ENCODE results near the gene CRAMP1.

The CRAMP1 gene

DNA sequence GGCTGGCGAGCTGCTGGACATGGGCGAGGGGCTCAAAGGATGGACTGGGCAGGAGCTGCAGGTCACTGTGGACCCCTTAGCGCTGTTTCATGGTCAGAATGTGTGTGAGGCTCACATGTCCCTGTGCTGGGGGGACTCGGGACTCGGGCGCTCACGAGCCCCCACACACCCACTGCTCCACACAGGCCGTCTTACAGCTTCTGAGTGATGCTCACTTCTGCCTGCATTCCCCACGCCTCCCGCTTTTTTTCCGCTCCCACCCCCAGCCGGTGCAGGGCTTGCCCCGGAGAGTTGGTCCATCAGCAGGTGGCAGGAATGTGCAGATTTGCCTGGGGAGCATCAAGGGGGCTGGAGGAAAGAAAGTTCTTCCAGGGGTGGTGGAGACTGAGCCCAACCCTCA is 45.7 kb downstream of the CRAMP1 start:
- no peak for DNase-seq (ENCODE audit: low read depth)

DNA sequence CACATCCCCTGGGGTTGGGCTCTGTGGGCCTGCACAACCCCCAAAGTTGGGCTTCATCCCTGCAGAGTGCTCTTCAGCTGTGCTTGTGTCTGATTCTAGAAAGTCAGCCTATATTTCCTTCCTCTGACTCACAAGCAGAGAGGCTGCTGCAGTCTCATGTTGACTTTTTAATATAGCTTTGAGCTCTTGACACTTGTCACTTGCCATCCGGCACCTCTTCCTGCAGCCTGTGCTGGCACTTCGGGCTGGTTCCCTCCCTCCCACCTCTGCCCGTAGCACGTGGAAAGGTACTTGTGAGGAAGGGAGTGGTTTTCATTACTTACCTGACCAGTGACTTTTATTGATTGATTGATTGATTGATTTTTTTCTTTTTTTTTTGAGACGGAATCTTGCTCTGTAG is 46.9 kb downstream of the CRAMP1 start:
- DNase-seq (ENCODE audit: low read depth) = no peak

DNA sequence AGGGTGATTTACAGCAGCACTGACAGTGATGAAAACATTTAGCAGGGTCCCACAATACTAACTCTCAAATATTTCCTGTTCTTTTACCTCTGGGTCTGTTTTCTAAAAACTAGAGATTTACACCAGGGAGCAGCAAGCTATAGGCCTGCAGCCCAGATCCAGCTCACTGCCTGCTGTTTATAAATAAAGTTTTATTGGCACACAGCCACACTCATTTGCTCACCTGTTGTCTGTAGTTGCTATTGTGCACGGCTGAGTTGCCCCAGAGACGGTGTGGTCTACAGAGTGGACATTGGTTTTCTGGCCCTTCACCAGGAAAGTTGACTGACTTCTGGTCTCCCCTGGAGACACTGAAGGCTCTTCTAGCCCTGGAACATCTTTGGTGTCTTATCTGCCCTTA is 49.7 kb downstream of the CRAMP1 start:
- DNase-seq (ENCODE audit: low read depth) = no peak

DNA sequence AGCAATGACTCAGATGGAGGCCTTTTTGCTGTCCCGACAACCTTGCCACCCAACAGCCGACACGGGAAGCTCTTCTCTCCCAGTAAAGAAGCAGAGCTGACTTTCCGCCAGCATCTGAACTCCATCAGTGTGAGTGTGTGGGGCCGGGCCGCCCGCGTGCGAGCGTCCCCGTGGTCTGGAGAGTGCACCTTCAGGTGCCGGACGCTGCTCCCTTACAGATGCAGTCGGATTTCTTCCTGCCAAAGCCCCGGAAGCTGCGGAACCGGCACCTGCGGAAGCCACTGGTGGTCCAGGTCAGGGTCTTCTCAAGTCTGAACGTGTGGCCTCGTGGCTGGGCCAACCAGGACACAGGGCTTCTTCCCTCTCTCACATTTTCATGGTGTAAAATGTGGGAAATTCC is 50.4 kb downstream of the CRAMP1 start:
- no peak for DNase-seq (ENCODE audit: low read depth)

DNA sequence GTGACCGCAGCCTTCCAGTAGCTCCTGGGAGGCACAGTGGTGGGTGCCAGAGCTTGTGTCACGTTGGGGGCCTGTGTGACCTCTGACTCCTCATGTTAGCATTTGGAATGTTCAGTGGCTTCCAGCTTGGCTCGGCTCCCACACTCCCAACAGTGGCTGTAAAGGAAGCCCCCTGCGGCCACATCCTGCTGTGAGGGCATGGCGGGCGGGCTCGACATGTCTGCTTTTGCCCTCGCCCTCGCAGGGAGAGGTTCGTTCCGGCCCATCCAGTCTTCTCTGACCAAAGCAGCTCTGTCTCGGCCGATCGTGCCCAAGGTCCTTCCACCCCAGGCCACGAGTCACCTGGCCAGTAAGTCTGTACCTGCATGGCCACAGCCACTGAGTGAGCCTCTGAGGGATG is 53.7 kb downstream of the CRAMP1 start:
- DNase-seq (ENCODE audit: low read depth) = no peak

DNA sequence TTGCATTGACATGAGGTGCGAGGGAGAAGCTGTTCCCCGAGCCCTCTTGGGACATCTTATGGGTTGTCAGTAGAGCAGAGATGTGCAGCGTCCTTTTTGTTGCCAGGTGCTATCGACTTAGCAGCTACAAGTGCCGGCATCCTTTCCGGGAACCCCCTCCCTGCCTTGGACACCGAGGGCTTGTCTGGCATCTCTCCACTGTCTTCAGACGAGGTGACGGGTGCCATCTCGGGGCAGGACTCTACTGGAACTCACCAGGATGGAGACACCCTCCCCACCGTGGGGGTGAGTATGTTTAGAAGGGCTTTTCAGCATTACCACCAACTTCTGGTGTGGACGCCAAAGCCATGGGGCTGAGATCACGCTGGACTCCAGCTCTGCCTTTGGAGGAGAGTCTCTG is 54.2 kb downstream of the CRAMP1 start:
- DNase-seq (ENCODE audit: low read depth) = no peak

DNA sequence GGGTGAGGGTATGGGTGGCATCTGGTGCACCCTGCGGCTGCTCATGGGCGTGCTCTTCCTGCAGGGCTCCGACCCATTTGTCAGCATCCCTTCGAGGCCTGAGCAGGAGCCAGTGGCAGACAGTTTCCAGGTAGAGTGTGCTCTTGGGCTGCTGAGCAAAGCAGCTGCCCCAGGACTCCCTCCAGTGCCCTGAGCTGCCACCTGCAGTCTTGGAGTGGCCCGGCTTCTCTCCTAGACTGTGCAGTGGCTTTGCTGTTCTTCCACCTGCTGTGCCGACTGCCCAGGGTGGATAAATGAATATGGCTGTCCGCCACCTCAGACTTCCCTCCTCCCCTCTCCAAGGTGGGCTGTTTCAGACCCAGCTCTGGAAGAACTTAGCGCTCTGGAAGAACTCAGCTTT is 55.1 kb downstream of the CRAMP1 start:
- DNase-seq (ENCODE audit: low read depth) = no peak

DNA sequence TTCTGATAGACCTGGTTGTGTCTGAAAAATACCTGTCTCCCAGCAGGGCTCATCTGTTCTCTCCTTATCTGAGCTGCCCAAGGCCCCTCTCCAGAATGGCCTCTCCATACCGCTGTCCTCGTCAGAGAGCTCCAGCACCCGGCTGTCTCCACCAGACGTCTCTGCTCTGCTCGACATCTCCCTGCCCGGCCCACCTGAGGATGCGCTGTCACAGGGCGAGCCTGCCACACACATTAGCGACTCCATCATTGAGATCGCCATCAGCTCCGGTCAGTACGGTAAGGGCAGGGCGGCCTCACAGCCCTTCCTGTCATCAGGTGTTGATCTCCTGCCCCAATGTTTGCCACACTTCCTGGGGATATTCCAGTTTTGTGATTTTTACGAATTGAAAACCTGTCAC is 55.8 kb downstream of the CRAMP1 start:
- DNase-seq (ENCODE audit: low read depth) = no peak

DNA sequence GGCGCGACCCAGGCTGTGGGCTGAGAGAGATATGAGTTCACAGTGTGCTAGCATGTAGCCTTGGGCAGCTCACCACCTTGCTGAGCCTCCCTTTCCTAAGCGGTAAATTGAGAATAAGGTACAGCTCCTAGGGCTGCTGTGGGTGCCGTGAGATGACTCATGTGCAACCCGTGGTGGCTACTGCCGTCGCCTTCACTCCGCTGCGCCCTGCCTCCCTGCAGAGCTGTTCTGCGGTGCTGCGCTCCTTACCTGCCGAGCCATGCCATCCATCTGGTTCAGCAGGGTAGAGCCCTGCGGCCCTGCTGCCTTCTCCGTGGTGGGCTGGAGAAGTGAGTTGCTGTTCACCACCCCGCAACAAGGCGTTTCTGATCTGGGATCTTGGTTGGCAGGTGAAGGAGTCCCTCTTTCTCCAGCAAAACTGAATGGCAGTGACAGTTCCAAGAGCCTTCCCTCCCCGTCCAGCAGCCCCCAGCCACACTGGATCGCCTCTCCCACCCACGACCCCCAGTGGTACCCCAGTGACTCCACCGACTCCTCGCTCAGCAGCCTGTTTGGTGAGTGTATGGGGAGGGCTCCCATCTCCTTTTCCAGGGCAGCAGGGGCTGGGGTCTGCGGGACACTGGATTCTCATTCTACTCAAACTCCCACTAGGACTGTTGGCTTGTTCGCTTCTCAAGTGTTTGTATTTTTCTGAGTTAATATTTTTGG is 56.6 kb downstream of the CRAMP1 start:
- no peak for DNase-seq (ENCODE audit: low read depth)

DNA sequence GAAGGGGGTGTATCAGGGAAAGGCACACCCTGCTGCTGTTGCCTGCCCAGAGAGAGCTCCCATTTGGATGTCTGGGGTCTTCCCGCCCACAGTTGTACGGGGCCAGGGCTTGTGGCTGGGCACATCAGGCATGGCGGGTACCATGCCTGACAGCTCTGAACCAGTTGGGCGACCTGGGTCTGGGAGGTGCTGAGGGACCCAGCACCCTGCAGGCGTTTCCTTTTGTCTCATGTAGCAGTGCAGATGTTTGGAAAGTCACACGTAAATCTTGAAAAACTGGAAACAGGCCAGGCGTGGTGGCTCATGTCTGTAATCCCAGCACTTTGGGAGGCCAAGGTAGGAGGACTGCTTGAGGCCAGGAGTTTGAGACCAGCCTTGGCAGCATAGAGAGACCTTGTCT is 57.5 kb downstream of the CRAMP1 start:
- no peak for DNase-seq (ENCODE audit: low read depth)

DNA sequence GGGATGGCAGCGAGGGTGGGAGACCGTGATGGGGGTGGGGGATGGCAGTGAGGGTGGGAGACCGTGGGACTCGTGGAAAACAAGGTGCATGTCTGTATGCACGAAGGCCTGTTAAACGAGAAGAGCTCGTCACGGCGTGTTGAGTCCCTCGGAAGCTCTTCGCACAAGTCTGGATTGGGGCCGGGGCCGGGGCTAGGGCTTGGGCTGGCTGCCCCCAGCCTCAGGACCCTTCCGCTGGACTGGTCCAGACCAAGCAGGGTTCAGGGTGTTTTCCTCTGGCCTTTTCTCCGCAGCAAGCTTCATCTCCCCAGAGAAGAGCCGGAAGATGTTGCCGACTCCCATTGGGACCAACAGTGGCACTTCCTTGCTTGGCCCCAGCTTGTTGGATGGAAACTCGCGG is 58.2 kb downstream of the CRAMP1 start:
- DNase-seq (ENCODE audit: low read depth) = no peak

DNA sequence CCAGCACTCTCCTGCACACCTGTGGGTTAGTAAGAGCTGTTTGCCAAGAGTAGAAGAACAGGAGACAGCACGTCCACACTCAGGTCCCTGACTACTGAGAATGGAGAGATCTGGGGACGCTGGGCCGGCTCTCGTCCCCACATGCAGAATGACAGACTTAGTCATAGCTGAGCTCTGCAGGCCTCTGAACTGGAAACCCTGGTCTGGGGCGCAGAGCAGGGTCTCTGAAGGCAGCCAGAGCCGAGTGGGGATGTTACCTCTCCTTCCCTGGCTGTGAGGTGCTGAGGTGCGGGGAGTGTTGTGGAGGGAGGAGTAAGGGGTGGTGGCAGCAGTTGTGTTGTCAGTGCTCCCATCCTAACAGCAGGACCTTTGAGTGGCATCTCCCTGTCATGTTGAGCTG is 58.7 kb downstream of the CRAMP1 start:
- no peak for DNase-seq (ENCODE audit: low read depth)

DNA sequence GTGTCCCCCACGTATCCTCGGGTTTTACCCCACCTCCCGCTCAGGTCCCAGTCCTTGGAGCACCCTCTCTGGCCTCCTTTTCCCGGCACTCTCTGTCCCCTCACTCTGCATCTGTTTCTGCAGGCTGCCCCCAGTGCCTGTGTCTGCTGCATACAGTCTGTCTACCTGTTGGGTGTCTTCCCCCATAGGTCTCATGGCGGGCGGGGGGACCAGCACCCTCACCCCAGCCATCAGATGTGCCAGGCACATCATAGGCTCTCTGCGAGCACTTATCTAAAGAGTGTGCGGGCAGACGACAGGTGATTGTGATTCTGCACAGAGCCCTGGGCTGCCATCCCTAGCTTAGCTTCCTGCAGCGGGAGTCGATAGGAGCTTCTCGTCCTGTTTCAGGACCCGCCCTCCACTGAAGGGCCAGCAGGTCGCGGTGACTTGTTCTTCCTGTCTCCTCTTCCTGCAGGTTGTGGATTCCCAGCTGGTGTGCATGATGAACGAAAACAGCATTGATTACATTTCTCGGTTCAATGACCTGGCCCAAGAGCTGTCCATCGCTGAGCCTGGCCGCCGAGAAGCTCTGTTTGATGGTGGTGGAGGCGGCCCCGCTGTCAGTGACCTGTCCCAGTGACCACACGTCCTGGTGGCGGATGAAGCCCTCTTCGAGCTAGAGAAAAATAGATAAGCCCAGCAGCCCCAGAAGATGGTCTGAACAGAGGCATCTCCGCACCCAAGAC is 61.4 kb downstream of the CRAMP1 start:
- no peak for DNase-seq (ENCODE audit: low read depth)

DNA sequence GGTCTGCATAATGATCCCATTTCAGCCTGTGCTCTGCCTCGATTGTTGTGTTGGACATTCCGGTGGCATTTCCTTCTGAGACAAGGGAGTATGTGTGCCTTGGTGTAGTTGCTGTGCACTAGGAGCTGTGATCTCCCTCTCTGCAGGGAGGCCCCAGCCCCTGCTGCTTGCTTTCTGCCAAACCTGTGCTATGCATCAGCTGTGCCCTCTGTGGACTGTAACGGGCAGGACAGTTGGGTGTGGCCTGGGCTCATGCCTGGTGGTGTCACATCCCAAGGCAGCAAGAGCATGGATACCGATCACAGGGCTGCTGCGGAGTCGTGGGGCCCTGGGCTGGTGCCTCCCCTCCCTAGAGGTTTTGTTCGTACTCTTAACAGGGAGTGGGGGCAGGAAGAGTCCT is 62.1 kb downstream of the CRAMP1 start:
- DNase-seq (ENCODE audit: low read depth) = no peak

DNA sequence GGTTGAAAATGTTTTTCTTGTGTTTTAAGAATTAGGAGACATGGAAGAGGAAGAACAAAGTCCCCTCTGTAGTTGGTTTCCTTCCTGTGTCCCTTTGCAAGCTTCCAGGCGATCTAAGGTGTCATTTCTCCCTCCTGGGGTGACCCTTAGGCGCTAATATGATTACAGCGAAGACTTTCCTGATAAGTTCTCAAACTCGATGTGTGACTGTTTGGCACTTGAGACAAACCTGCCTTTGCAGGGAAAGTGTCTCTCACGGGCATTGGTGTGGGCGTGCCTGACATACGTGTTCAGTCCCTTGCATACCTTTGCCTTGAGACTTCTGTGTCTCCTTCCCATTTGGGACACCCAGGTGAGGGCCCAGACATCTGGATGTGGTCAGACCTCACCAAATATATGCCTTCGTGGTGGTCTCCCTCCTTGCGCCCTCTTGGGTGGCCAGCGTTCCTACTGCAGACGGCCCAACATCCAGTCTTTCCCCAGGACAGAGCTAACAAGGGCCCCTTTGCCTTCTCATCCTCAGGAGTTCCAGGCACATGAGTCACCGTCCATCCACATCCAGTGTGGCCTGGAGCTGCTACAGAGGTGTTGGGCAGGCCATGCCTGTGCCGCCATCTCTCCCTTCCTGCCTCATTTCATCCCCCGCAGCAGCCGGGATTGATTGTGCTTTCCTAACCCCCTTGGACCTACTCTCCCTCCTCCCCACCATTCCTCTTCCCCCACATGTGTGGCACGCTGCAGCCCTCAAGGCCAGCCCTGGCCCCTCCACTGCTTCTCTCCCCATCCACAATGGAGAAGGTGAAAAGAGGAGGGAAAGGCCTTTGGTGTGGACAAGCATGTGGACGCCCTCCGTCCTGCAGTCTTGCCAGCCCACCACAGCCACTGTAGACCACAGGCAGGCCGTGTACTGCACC is 62.8 kb downstream of the CRAMP1 start:
- DNase-seq (ENCODE audit: low read depth) = no peak

DNA sequence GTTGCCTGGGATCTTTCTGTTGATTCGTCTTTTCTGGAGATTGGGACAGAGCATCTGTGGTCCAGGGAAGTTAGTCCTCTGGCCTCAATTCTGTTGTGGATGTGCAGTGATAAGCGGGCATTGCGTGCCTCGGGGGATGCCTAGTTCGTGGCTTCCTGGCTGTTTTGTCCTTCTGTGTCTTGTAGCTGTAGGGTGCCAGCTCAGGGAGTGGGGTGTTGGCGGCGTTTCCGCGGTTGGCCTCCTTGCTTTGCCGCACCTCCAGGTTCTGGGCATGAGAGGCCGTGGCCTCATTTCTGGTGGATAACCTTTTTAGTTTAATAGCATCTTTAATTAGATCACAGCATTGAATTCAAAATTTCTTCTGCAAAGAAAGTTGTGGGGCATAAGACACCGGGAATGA is 64.5 kb downstream of the CRAMP1 start:
- DNase-seq (ENCODE audit: low read depth) = no peak

DNA sequence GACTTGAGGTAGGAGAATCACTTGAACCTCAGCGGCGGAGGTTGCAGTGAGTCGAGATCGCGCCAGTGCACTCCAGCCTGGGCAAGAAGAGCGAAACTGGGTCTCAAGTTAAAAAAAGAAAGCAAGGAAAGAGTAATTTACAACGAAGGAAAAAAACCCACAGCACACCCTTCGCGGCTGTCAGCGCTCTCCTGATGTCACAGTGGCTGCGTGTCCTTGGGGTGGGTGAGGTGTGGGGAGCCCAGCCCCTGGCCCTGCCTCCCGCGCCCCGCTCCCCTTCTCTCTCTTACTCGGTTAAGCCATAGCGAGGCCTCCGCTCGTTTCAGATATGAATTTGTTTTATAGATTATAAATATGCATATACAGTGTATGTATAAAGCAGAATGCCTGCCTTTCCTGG is 65.2 kb downstream of the CRAMP1 start:
- DNase-seq (ENCODE audit: low read depth) = no peak

DNA sequence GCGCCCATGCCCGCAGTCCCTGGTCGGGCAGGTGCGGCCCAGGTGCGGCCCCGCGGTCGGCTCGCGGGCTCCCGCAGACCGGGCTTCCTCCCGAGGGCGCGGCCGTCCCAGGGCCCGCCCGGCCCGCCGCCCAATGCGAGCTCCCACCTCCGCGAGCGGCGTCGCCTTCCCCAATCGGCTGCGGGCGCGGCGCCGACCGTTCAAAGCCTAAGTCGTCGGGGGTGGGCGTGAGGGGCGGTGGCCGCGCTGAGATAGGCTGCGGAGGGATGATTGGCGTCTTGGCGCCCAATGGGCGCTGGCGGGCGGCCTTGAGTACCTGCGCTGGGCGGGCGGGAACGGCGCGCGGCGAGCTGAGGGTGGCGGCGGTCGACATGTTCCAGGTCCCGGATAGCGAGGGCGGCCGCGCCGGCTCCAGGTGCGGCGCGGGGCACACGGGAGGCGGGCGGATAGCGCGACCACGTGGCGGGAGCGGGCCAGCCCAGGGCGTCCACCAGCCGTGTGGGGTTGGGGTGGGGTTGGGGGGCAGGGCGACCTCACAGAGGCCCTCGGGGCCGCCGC is 65.9 kb downstream of the CRAMP1 start, which contains the start of gene JPT2:
JPT2 (plus strand) TSS at position 338 of the 558 bp plus-strand sequence; CDS start at position 372, 34 bp downstream.
- DNase-seq (ENCODE audit: low read depth) = peak; percentile 94

DNA sequence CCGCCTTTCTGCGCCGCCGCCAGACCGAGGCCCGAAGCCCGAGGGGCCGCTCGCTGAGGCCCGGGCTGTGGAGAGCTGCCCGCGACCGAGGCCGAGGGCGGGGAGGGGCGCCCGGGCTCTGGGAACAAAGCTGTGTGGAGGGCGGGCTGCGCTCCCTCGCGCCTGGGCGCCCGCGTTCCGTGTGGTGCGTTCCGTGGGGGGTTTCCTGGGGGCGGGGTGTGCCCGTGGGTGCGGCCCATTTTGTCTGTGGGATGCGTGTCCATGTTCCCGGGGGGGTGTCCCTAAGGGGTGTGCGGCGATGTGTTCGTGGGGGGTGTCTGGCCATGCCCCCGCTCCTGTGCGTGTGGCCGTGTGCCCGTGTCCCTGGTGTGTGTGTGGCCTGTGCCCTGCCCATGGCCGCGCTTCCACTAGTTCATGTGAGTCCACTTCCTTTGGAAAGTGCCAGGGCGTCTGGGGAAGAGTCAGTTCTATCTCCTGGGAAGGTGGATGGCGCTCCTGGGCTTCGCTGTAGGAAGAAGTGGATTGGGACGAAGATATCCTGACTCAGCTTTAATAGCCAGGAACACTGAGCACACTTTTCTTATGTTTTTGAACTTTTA is 66.4 kb downstream of the CRAMP1 start:
- DNase-seq (ENCODE audit: low read depth) = peak; percentile 43

DNA sequence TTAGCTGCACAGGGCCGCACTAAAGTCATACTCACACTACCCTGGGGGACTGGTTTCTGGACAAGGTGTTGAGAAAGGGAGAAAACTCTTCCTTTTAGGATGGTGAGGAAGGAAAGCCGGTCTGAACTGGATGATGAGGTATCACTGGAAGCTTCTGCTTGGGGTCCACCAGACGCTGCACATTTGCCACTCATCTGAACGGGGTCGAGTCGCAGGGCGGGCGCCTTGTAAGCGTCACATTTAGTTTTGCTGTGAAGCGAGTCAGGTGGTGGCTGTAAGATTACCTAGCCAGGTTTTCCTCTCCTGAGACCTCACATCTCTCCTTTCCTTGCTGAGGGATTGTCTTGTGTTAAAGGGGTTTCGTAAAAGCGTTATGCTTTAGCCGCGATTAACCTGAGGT is 68.2 kb downstream of the CRAMP1 start:
- DNase-seq (ENCODE audit: low read depth) = no peak

DNA sequence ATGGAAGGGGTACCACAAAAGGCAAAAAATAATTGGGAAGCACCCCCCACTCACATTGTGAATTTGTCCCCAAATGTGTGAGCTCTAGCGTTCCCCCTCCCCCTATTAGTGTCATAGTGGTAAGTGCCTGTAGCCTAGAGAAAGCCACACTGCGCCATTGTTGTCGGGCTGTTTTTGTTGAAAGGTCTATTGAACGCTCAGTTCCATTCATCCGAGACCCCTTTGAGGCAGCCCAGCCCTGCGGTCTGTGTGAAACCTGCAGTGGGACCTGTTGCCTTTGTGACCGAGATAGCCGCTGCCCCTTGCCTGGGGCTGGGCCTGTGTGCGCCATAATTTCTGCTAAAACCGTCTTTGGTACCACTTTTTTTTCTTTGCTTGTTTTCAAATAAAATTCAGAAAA is 68.9 kb downstream of the CRAMP1 start:
- no peak for DNase-seq (ENCODE audit: low read depth)
